Forelimb muscle (tissue), 1 donor: Measurements from ENCODE around the gene FAM131A. TPM values are rescaled to one million over a fixed set of nuclear protein-coding genes. Genes with fewer than 3 reads are reported as not detected.

ENCODE experiments used
- polyA plus RNA-seq: library from polyadenylated mRNA; unstranded; fragments of 120-200 nt; gene quantifications from one replicate; pipeline ENCODE4 v1.2.1, GENCODE V29; 2013; ENCODE audit not compliant: insufficient read length

Gene FAM131A
- polyA plus RNA-seq, 1 donor, result 8.8 TPM

Other genes starting within 250 kb of the FAM131A start
- gene HTR3E, start 240.5 kb upstream of the FAM131A start, polyA plus RNA-seq, result not detected
- 36.4 TPM for gene EIF2B5, start 202.2 kb upstream of the FAM131A start, polyA plus RNA-seq
- gene DVL3, start 182.2 kb upstream of the FAM131A start, polyA plus RNA-seq, result 85.7 TPM
- gene AP2M1, start 162.7 kb upstream of the FAM131A start, polyA plus RNA-seq, result 177 TPM
- gene ABCF3, start 151.4 kb upstream of the FAM131A start, polyA plus RNA-seq, result 53.2 TPM
- 0.40 TPM for gene VWA5B2, start 108.0 kb upstream of the FAM131A start, polyA plus RNA-seq
- 21.5 TPM for gene ALG3, start 88.6 kb upstream of the FAM131A start, polyA plus RNA-seq
- 1.4 TPM for gene EEF1AKMT4, start 87.9 kb upstream of the FAM131A start, polyA plus RNA-seq
- not detected for gene CAMK2N2, start 76.0 kb upstream of the FAM131A start, polyA plus RNA-seq
- not detected for gene ECE2, start 61.6 kb upstream of the FAM131A start, polyA plus RNA-seq
- 163 TPM for gene PSMD2, start 38.4 kb upstream of the FAM131A start, polyA plus RNA-seq
- gene EIF4G1, start 23.0 kb upstream of the FAM131A start, polyA plus RNA-seq, result 171 TPM
- gene CLCN2, start 24.0 kb downstream of the FAM131A start, polyA plus RNA-seq, result 3.7 TPM
- 45.6 TPM for gene POLR2H, start 24.1 kb downstream of the FAM131A start, polyA plus RNA-seq
- 1.8 TPM for gene THPO, start 40.6 kb downstream of the FAM131A start, polyA plus RNA-seq
- 19.2 TPM for gene CHRD, start 42.5 kb downstream of the FAM131A start, polyA plus RNA-seq
- gene EPHB3, start 224.2 kb downstream of the FAM131A start, polyA plus RNA-seq, result 33.9 TPM